Measurements from ENCODE around the gene CSTPP1.
"Not testable (repeated sequence)": the region's sequence is repeated elsewhere in the genome, so short reads cannot be mapped to it uniquely, and the experiment has no call there.

Gene CSTPP1

GRCh38 chr11:46913484-46913883 lies 23.1 kb upstream of the CSTPP1 start:
- DNase-seq: no peak

GRCh38 chr11:46914363-46914762 lies 22.2 kb upstream of the CSTPP1 start:
- DNase-seq: no peak

DNA sequence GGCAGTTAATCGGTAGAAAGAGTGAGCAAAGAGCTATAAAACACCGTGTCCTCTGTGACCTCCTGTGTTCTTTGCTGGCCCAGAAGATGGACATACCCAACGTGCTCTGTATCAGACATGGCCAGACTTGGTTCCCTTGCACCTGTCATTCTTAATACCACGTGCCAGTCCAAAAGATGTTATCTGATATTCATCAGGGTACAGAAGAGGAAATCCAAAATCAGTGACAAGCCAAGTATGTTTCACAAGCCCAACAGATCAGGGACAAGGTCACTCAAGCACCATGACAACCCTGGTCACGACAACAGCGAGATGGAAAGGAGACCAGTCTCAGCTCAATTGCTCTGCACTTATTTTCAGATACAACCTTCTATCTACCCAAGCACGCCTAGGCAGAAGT lies 21.7 kb upstream of the CSTPP1 start:
- DNase-seq: no peak

GRCh38 chr11:46916286-46917108 lies 20.1 kb upstream of the CSTPP1 start:
- peak; percentile 38 for DNase-seq

- DNase-seq: no peak
Measured at GRCh38 chr11:46917109-46917761, 19.3 kb upstream of the CSTPP1 start.

GRCh38 chr11:46917762-46918082 lies 18.8 kb upstream of the CSTPP1 start:
- no peak for DNase-seq

- DNase-seq: no peak
Measured at GRCh38 chr11:46918083-46918787, 18.3 kb upstream of the CSTPP1 start, which contains the start of gene LRP4. TSS of gene LRP4 (minus strand) at chr11:46918550. CDS start at chr11:46918379, 171 bp downstream.

DNA sequence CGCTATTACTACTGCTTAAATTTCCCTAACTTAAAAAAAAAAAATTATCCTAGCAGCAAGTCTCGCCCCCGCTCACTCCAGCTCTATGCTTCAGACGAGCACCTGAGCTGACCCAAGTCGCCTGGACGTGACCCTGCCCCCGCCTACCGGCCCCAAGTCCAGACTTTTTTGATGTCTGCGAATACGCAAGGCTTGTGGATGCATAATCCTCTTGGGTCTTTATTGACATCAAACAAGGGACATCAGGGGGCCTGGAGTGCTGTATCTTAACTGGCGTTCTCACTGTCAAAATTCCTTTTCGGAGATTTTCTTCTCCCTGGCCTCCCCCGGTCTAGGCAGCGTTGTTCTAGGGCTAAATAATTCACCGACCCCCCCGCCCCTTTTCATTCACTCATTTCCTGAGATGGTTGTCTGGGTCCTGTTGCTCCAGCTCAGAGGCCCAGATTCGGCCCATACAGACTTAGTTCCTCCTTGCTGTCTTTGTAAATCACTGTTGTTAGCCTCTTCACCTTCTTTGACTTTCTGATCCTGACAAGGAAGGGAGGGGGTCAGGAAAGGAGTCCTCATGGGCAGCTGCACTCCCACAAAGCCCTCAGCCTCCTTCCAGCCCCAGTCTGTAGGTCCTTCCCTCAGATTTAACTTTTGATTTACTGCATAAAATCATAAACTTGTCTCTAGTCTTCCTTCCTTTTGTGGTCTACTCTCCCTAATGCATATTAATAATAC lies 17.6 kb upstream of the CSTPP1 start:
- no peak for DNase-seq

DNA sequence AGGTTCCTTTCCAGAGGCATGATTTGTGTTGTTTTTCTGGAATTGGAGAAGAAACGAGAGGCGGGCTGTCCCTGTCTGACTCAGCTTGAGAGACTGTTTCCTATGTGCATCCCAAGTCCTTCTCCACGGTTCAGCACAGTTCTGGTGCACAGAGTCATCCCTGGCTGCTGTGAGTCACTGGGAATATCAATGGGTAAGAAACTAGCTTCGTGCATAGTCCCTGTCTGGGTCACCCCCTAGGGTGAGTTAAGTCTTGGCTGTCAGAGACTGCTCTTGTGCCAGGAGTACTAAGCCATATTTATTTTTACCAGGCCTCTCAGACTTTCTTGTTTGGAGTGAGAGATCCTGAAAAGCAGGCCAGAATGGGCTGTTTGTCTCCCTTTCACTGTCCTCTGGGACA lies 15.8 kb upstream of the CSTPP1 start:
- peak; percentile 98 for DNase-seq

DNA sequence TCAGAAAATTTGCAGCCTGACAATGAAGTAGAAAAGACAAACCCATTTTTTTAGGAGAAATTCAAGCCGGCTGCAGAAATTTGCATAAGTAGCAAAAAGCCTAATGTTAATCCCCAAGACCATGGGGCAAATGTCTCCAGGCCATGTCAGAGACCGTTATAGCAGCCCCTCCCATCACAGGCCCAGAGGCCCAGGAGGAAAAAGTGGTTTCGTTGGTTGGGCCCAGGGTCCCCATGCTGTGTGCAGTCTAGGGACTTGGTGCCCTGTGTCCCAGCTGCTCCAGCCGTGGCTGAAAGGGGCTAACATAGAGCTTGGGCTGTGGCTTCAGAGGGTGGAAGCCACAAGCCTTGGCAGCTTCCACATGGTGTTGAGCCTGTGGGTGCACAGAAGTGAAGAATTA lies 8.6 kb upstream of the CSTPP1 start:
- not testable (repeated sequence) for DNase-seq

GRCh38 chr11:46928701-46929100 lies 7.9 kb upstream of the CSTPP1 start:
- DNase-seq: not testable (repeated sequence)

DNA sequence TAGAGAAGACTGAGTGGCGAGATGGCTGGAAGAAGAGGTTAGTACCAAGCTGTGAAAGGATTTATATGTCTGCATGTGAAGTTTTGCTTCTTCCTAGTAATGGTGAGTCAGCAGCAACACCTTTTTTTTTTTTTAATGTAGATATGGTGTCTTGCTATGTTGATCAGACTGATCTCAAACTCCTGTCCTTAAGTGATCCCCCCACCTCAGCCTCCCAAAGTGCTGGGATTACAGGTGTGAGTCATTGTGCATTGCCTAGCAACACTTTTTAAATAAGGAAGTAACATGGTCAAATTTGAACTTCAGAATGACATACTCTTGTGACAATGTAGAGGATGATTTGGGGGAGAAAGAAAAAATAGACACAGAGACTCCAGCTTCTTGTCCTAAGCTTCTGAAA lies 6.5 kb upstream of the CSTPP1 start:
- no peak for DNase-seq

DNA sequence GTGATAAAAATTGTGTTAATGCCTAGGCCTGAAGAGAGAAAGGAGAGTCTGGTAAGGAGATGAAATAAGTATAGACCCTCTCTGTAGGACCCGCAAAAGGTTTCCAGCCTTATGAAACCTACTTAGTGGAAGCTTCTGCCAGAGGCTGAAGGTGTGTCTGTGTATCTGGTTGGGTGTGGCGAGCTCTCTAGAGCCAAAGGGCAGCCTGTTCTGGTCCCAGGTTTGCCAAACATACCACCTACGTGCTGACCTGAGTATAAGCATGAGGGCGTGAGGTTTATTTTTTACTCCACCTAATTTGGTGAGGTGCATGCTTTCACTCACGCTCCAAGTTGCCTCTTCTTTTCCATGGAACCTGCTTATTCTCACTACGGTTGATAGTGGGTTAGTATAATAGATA lies 5.6 kb downstream of the CSTPP1 start:
- DNase-seq: no peak

- DNase-seq: no peak
Measured at GRCh38 chr11:46944356-46945075, 8.0 kb downstream of the CSTPP1 start.

DNA sequence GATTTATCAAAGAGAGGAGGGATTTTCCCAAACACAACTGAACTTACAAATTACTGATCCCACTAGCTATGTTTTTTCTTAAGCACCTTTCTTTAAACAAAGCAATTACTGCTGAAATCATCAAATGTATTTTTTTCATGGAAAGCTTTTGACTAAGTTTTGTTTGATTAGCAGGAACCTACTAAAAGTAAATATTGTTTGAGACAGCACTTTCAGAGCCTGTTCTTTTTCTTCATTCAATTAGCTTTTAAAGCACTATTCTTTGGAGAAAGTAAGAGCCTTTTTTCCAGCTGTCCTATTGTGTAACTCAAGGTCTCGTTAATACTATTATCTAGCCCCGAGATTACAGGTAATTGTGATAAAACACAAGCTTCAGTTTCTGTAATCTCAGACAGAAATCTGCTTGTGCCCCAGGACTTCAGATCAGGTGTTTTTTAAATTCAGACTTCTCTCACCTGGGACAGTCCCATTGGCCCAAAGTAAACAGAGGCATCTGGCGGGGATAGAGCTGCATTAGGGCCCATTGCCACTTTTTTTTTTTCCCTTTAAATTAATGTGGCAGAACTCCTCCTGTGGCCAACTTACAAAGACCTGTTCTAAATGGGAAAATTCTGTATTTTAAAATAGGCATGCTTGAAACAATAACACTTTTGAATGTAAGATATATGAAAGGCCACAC lies 11.0 kb downstream of the CSTPP1 start:
- no peak for DNase-seq

- peak; percentile 53 for DNase-seq
Measured at GRCh38 chr11:46948378-46949131, 12.0 kb downstream of the CSTPP1 start.

DNA sequence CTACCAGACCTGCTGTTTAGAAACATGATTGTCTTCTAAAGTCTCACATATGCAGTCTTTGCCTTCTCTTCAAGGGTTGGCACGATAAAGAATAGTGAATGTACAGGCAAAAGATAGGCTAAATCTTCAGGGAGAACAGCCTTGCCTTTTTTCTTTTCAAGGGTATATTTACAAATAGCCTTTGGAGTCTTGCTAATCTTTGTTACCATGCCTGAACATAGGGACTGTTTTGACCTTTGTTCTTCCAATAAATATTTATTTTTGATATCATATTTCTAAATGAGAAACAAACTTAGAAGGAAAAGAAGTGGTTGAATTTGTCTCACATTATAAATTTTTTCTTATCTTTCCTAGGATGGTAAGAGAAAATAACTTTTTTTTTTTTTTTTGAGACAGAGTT lies 12.7 kb downstream of the CSTPP1 start:
- DNase-seq: no peak

GRCh38 chr11:46951864-46952263 lies 15.3 kb downstream of the CSTPP1 start:
- DNase-seq: no peak

DNA sequence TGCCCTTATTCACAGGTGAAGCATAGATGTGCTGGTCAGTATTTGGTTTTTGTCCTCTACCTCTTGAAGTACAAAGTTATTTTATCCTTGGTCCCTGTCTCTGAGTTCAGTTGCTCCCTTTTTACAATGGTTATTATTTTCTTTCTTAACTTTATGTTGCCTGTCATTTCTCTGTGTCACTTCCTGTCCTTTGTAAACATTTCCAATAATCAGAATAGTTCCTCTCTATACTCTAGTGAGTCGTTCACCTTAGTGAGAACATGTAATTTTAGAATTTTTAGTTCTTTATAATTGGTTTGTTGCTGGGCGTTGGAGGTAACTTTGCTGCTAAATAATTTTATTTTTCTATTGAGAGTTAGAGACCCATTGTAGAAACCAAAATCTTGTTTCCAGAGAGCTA lies 16.0 kb downstream of the CSTPP1 start:
- DNase-seq: no peak

DNA sequence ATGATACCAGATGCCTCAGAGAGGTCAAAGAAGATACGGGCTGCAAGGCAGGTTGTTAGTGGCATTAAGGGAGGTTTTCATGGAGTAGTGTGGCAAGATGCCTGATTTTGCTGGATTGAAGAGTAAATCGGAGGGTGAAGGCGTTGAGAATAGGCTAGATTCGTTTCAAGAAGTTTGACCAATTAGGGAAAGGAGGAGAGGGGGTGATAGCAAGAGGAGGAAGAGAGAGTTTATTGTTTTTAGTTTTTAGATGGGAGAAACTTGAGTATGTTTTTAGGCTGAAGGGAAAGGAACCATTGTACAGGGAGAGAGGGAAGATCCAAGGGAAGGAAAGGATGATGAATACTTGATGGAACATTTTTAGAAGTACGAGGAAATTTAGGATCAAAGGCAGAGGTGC lies 16.5 kb downstream of the CSTPP1 start:
- DNase-seq: no peak

- no peak for DNase-seq
Measured at GRCh38 chr11:46958777-46959176, 22.2 kb downstream of the CSTPP1 start.

Measured in amniotic stem cell (primary cell).